Breast epithelium (tissue), 4 donors: ENCODE measurements around the gene SFMBT2. TPM values are rescaled to one million over a fixed set of nuclear protein-coding genes. Genes with fewer than 3 reads are reported as not detected.

Source experiments
- DNase-seq, 2 donors: peaks; one replicate each; pipeline ENCODE4 v3.0.0-alpha.2; 2019; ENCODE audit warnings: low spot score in 2 of 2
- H3K27ac ChIP-seq, 2 donors: fragments of 200-600 bp; sonication (generic) in 1 of 2; one replicate each; pipeline ENCODE4 v1.5.1; 2016 to 2019; ENCODE audit warnings: mild to moderate bottlenecking in 1 of 2
- H3K27me3 ChIP-seq, 2 donors: fragments of 200-600 bp; sonication (generic) in 1 of 2; one replicate each; pipeline versions ENCODE4 v1.5.1 to v1.6.0; 2017 to 2019; ENCODE audit warnings: control low read depth in 1 of 2, mild to moderate bottlenecking in 1 of 2
- H3K36me3 ChIP-seq: fragments of 200-600 bp; one replicate; pipeline ENCODE4 v1.5.1; 2019
- H3K4me1 ChIP-seq, 2 donors: fragments of 200-600 bp; sonication (generic); one replicate each; pipeline ENCODE4 v1.5.1; 2016 to 2019; ENCODE audit warnings: control low read depth in 1 of 2
- H3K4me3 ChIP-seq, 3 donors: fragments of 200-600 bp; sonication (generic); 1 replicate in 2 of 3; 2 replicates in 1 of 3; pipeline ENCODE4 v1.5.1; 2016 to 2019; ENCODE audit warnings: mild to moderate bottlenecking in 3 of 3, moderate library complexity in 2 of 3
- H3K9me3 ChIP-seq, 2 donors: fragments of 200-600 bp; sonication (generic) in 1 of 2; one replicate each; pipeline ENCODE4 v1.5.1; 2016 to 2019; ENCODE audit warnings: control low read depth in 1 of 2
- CTCF ChIP-seq, 3 donors: fragments of 450-650 bp; IDR thresholded peaks; one replicate each; pipeline ENCODE4 v1.5.1; 2016 to 2017; ENCODE audit warnings: antibody characterized with exemption in 3 of 3, mild to moderate bottlenecking in 3 of 3, moderate library complexity in 3 of 3
- POLR2A ChIP-seq: fragments of 450-650 bp; IDR thresholded peaks from one replicate; pipeline ENCODE4 v1.6.1; 2016; ENCODE audit warnings: antibody characterized with exemption, mild to moderate bottlenecking, moderate library complexity
- POLR2AphosphoS5 ChIP-seq, 3 donors: sonication (generic); formaldehyde crosslinking; IDR thresholded peaks; one replicate each; pipeline ENCODE4 v1.6.1; 2017; ENCODE audit warnings: antibody characterized with exemption in 3 of 3
- intact Hi-C: fragments of 100-400 bp; cut with DNase I; formaldehyde crosslinking; loops from one replicate; pipeline ENCODE4 v1.15.1; 2023; ENCODE audit warnings: low total_unique reads
- total RNA-seq, 3 donors: library from RNA; depleted of rRNA; stranded (reverse); fragments of >200 nt; gene quantifications; one replicate each; pipeline ENCODE4 v1.1.0, GENCODE V29; 2016

Gene SFMBT2
- total RNA-seq, 3 donors from 2014 or later = 3.5 to 32.8 (median 22.8) TPM

GRCh38 chr10:7135188-7135587, 275.6 kb downstream of the SFMBT2 start:
- H3K4me1 ChIP-seq = no peaks in the 10 kb centered on the region
- intact Hi-C loops = no loop called here
- no peak for TF ChIP-seq POLR2A
- no peak for TF ChIP-seq POLR2AphosphoS5 (IDR thresholded peaks at IDR 0.05)
- TF ChIP-seq CTCF (IDR thresholded peaks at IDR 0.05) = no peak
- H3K27me3 ChIP-seq = no peaks in the 10 kb centered on the region
- DNase-seq = no peak
- H3K9me3 ChIP-seq = no peaks in the 10 kb centered on the region
- no peak overlapping the region for H3K4me3 ChIP-seq
- H3K36me3 ChIP-seq = no peaks in the 10 kb centered on the region
- H3K27ac ChIP-seq = no peak overlapping the region

GRCh38 chr10:7134448-7134847, 276.4 kb downstream of the SFMBT2 start:
- Histone ChIP-seq H3K4me3 (no peak overlapping the region), H3K27me3 (no peaks in the 10 kb centered on the region), H3K27ac (no peak overlapping the region), H3K36me3 (no peaks in the 10 kb centered on the region), H3K4me1 (no peaks in the 10 kb centered on the region), H3K9me3 (no peaks in the 10 kb centered on the region)
- TF ChIP-seq POLR2AphosphoS5 (IDR thresholded peaks at IDR 0.05) = no peak
- no peak for TF ChIP-seq POLR2A
- TF ChIP-seq CTCF (IDR thresholded peaks at IDR 0.05) = no peak
- intact Hi-C loops = no loop called here
- no peak for DNase-seq

GRCh38 chr10:7133958-7134357, 276.9 kb downstream of the SFMBT2 start:
- H3K36me3 ChIP-seq = no peaks in the 10 kb centered on the region
- no peaks in the 10 kb centered on the region for H3K4me1 ChIP-seq
- no peak overlapping the region for H3K27ac ChIP-seq
- intact Hi-C loops = no loop called here
- TF ChIP-seq POLR2AphosphoS5 (IDR thresholded peaks at IDR 0.05) = no peak
- TF ChIP-seq POLR2A = no peak
- no peak for TF ChIP-seq CTCF (IDR thresholded peaks at IDR 0.05)
- no peaks in the 10 kb centered on the region for H3K9me3 ChIP-seq
- no peak for DNase-seq
- no peak overlapping the region for H3K4me3 ChIP-seq
- no peaks in the 10 kb centered on the region for H3K27me3 ChIP-seq

GRCh38 chr10:7133278-7133677, 277.6 kb downstream of the SFMBT2 start:
- DNase-seq = no peak
- H3K4me3 ChIP-seq = no peak overlapping the region
- no peak for TF ChIP-seq CTCF (IDR thresholded peaks at IDR 0.05)
- TF ChIP-seq POLR2A = no peak
- no peaks in the 10 kb centered on the region for H3K9me3 ChIP-seq
- intact Hi-C loops = no loop called here
- no peak overlapping the region for H3K27ac ChIP-seq
- H3K36me3 ChIP-seq = no peaks in the 10 kb centered on the region
- no peaks in the 10 kb centered on the region for H3K4me1 ChIP-seq
- no peaks in the 10 kb centered on the region for H3K27me3 ChIP-seq

- intact Hi-C loops = no loop called here
- no peak overlapping the region for H3K27ac ChIP-seq
- no peak overlapping the region for H3K4me3 ChIP-seq
- no peaks in the 10 kb centered on the region for H3K9me3 ChIP-seq
- TF ChIP-seq POLR2A (no peak), POLR2AphosphoS5 (IDR thresholded peaks at IDR 0.05) (no peak), CTCF (IDR thresholded peaks at IDR 0.05) (no peak)
- no peaks in the 10 kb centered on the region for H3K36me3 ChIP-seq
- H3K27me3 ChIP-seq = no peaks in the 10 kb centered on the region
- DNase-seq = no peak
- H3K4me1 ChIP-seq = no peaks in the 10 kb centered on the region
These were observed 280.5 kb downstream of the SFMBT2 start for GRCh38 chr10:7130191-7130911.
